ENCODE results near the gene FAS. TPM values are rescaled to one million over a fixed set of nuclear protein-coding genes. Genes with fewer than 3 reads are reported as not detected.

The FAS gene
- polyA plus RNA-seq, 1 of the 3 experiments (the other 2 are of a cell fraction): 31.5 TPM

DNA sequence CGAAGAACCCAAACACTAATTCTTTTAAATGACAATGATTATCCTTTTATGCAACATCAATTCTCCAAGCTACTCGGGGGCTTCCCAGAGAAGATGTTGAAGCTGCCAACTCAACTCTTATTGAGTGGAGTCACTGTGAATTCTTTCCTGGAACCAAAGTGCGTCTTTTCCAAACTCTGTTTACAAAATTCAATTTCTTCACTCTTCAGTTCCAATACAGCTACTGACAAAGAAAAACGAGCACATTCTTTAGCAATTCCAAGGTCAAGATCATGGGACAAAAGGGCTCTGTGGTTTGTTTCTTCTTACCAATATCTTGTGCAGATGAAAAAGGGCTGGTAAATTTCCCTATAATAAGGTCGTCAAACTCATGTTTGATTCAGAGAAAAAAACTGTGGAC lies 74.2 kb downstream of the FAS start:
- Histone ChIP-seq H3K9me3 (no peaks in the 10 kb centered on the region), H3K4me1 (ENCODE audit: control insufficient read depth in 1 of 2, insufficient read depth in 2 of 2, low read depth in 1 of 2, low read length in 1 of 2) (peaks cover 0 to 2% of the 10 kb centered on the region in 2 experiments; a peak in 2 of 4 replicates), H3K79me2 (ENCODE audit: insufficient read depth) (no peaks in the 10 kb centered on the region), H3K4me2 (no peak overlapping the region), H3K27ac (ENCODE audit: low read depth in 2 of 2, low read length in 1 of 2) (no peak overlapping the region), H3K36me3 (replicated peaks in 1 of 2; ENCODE audit: control insufficient read depth in 1 of 2, insufficient read depth in 2 of 2, low read length in 1 of 2) (no peaks in the 10 kb centered on the region), H2AFZ (ENCODE audit: low read depth) (no peak overlapping the region), H4K20me1 (ENCODE audit: insufficient read depth) (no peaks in the 10 kb centered on the region), H3K27me3 (ENCODE audit: insufficient read depth) (no peaks in the 10 kb centered on the region), H3K9me2 (no peaks in the 10 kb centered on the region), H3K4me3 (ENCODE audit: low read depth in 2 of 2, low read length in 1 of 2) (no peak overlapping the region), H3F3A (replicated peaks; ENCODE audit: insufficient read depth) (no peaks in the 10 kb centered on the region), H3K9ac (no peak overlapping the region)
- ChIA-PET POLR2A (no interaction called here), CTCF (interaction anchor here (0.8 to 1.9 kb wide), 3 partner anchors 10 to 151 kb away, joined by 3 to 4 read pairs (median 3); no protein-coding TSS in a partner anchor)
- no peak for TF ChIP-seq ELF1 (IDR thresholded peaks at IDR 0.05)
- no peak for TF ChIP-seq SMC3 (IDR thresholded peaks at IDR 0.05; ENCODE audit: low read depth, low read length)
- TF ChIP-seq SIN3A (IDR thresholded peaks at IDR 0.05; ENCODE audit: borderline replicate concordance, low read depth, low read length): no peak
- TF ChIP-seq FOXJ3 (CRISPR knock-in tag; IDR thresholded peaks at IDR 0.05): no peak
- no peak for TF ChIP-seq POLR2AphosphoS5 (IDR thresholded peaks at IDR 0.05; ENCODE audit: low read depth, low read length)
- TF ChIP-seq RCOR1 (IDR thresholded peaks at IDR 0.05; ENCODE audit: low read length): no peak
- TF ChIP-seq TEAD4 (IDR thresholded peaks at IDR 0.05; ENCODE audit: borderline replicate concordance, insufficient read depth): no peak
- no peak for TF ChIP-seq NFIC (IDR thresholded peaks at IDR 0.05; ENCODE audit: borderline replicate concordance)
- no peak for TF ChIP-seq YY1 (IDR thresholded peaks at IDR 0.05; ENCODE audit: low read depth)
- TF ChIP-seq NRF1 (IDR thresholded peaks at IDR 0.05; ENCODE audit: low read depth, low read length): no peak
- TF ChIP-seq FOXM1 (IDR thresholded peaks at IDR 0.05; ENCODE audit: low read depth): no peak
- DNase-seq: no peak
- WGBS (ENCODE audit: low lambda C conversion rate): 63% methylated on average over 5 of the region's 5 CpGs

Small RNA genes within 50 kb of the gene (small RNA-seq; reads per million reads assigned to genes)
- gene MIR4679-2 (0 reads per million in 7 experiments), gene RF02116 (0 reads per million in 7 experiments)

Other genes with a start within 250 kb of the FAS start
- not detected in 2 replicates for gene LIPN, start 230.8 kb upstream of the FAS start, polyA plus RNA-seq (2012; rRNA removed)
- gene LIPM, start 188.1 kb upstream of the FAS start, polyA plus RNA-seq (2012; rRNA removed): not detected in 2 replicates
- 0.15 TPM in 2 replicates for gene ANKRD22, start 139.0 kb upstream of the FAS start, polyA plus RNA-seq (2012; rRNA removed)
- gene STAMBPL1, start 110.6 kb upstream of the FAS start, polyA plus RNA-seq (2012; rRNA removed): 25.1 and 32.6 TPM in 2 replicates
- 119 and 130 TPM in 2 replicates for gene ACTA2, start 38.0 kb upstream of the FAS start, polyA plus RNA-seq (2012; rRNA removed)
- gene CH25H, start 216.5 kb downstream of the FAS start, polyA plus RNA-seq (2012; rRNA removed): not detected in 2 replicates